OCI-LY3 (cell line): ENCODE results near the gene TCF4.

Source experiments
- H2AFZ ChIP-seq: fragments of 200-600, 300-600 bp; shearing (Covaris generic); 2 replicates; pipeline ENCODE4 v1.6.0; 2014; ENCODE audit warnings: antibody characterized with exemption, low read depth, low read length
- H3K27ac ChIP-seq: fragments of 200-600, 300-600 bp; sonication (generic); 2 replicates; pipeline ENCODE4 v1.5.1; 2014; ENCODE audit warnings: mild to moderate bottlenecking, low read length, moderate library complexity, mixed read lengths
- H3K27me3 ChIP-seq: fragments of 200-600, 300-600 bp; sonication (generic); 2 replicates; pipeline ENCODE4 v1.6.1; 2014; ENCODE audit warnings: low read depth, low read length, mixed read lengths
- H3K36me3 ChIP-seq: fragments of 200-600, 300-600 bp; sonication (generic); replicated peaks from 2 replicates; pipeline ENCODE3; 2014; ENCODE audit warnings: low read depth, low read length, mixed read lengths
- H3K4me1 ChIP-seq: fragments of 300-600, 200-600 bp; sonication (generic); 2 replicates; pipeline ENCODE4 v1.6.1; 2014; ENCODE audit warnings: low read length, mixed read lengths
- H3K4me2 ChIP-seq: fragments of 200-600, 300-600 bp; sonication (generic); 2 replicates; pipeline ENCODE4 v1.6.1; 2014; ENCODE audit warnings: low read length, mixed read lengths
- H3K4me3 ChIP-seq: fragments of 300-600, 200-600 bp; sonication (generic); 2 replicates; pipeline ENCODE4 v1.5.1; 2014; ENCODE audit warnings: antibody characterized with exemption, mild to moderate bottlenecking, low read length, moderate library complexity
- H3K79me2 ChIP-seq: fragments of 300-600, 200-600 bp; shearing (Covaris generic); 2 replicates; pipeline ENCODE4 v1.6.1; 2014; ENCODE audit warnings: mild to moderate bottlenecking, low read length, mixed read lengths
- H3K9ac ChIP-seq: fragments of 300-600, 200-600 bp; shearing (Covaris generic); 2 replicates; pipeline ENCODE4 v1.6.0; 2014; ENCODE audit warnings: mild to moderate bottlenecking, low read length, moderate library complexity
- H3K9me3 ChIP-seq: fragments of 200-600, 300-600 bp; shearing (Covaris generic); 2 replicates; pipeline ENCODE4 v1.6.1; 2014; ENCODE audit warnings: low read length, mixed read lengths; ENCODE audit not compliant: insufficient read depth
- H4K20me1 ChIP-seq: fragments of 200-600, 300-600 bp; sonication (generic); 2 replicates; pipeline ENCODE4 v1.6.1; 2016; ENCODE audit warnings: low read length, mixed read lengths; ENCODE audit not compliant: insufficient read depth
- CTCF ChIP-seq: fragments of 200-600, 300-600 bp; sonication (generic); IDR thresholded peaks from 2 replicates; pipeline ENCODE4 v1.5.1; 2014; ENCODE audit warnings: antibody characterized with exemption, low read length, low read depth
- EZH2phosphoT487 ChIP-seq: fragments of 200-600 bp; shearing (Covaris generic); IDR thresholded peaks from 2 replicates; pipeline ENCODE4 v1.6.1; 2018; ENCODE audit warnings: antibody characterized with exemption, mixed run types, low read depth

The TCF4 gene

DNA sequence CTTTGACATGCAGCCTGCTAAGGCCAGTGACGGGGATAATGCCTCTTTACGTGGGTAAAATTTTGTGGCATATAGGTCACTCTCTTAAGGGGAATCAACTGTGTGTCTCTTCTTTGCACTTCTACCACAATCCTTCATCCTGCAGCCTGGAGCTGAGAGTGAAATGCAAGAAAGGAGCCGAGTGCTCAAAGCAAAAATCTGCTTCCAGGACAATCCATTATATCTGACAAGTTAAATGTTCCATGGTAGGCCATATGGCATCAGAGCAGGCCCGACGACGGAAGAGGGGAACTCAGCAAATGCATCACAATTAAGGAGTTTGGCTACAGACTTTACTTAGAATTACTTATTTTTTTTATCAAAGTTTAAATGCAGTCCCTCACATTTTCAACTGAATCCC is 171.2 kb downstream of the TCF4 start:
- peaks cover 100% of the 10 kb centered on the region for H3K79me2 ChIP-seq

DNA sequence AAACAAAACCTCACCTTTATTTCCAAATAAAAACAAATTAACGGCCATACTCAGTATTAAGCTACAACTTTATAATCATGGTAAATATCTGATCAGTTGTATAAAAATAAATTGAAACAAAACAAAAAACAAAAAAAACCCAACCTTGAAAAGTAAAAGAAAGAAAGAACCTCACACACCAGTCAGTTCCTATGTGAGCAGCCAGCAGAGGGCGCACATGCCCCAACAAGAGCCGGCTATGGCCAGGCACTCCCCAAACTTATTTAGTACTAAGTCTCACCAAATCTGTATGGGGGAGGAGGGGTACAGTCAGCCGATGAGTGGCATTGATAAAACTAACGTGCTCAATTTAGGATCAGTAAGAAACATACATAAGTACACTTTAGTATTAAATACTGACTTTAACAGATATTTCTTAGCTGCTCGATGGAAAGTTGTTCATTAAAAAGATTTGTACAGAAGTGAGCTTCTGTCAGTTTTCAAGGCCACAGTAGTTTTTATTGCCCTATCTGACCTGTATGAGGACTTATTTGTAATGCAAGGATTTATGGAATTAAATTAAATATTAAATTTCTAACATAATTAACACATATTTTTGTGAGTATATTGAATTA is 172.6 kb downstream of the TCF4 start:
- peaks cover 100% of the 10 kb centered on the region for H4K20me1 ChIP-seq
- H3K4me3 ChIP-seq, result no peak overlapping the region
- peaks cover 26% of the 10 kb centered on the region for H3K36me3 ChIP-seq
- no peak overlapping the region for H3K9ac ChIP-seq
- H3K27ac ChIP-seq, result no peak overlapping the region
- H2AFZ ChIP-seq, result no peak overlapping the region
- no peaks in the 10 kb centered on the region for H3K9me3 ChIP-seq
- peak overlapping the region; percentile 91 for H3K4me2 ChIP-seq
- H3K27me3 ChIP-seq, result no peaks in the 10 kb centered on the region
- peaks cover 84% of the 10 kb centered on the region for H3K4me1 ChIP-seq
- peaks cover 100% of the 10 kb centered on the region for H3K79me2 ChIP-seq
- TF ChIP-seq EZH2phosphoT487 (no peak), CTCF (peak; percentile 100)

More for the DNA sequence above, 171.2 kb downstream of the TCF4 start:
- Histone ChIP-seq H3K27me3 (no peaks in the 10 kb centered on the region), H3K9me3 (no peaks in the 10 kb centered on the region), H4K20me1 (peaks cover 98% of the 10 kb centered on the region), H2AFZ (no peak overlapping the region), H3K9ac (peak overlapping the region; percentile 3; the same call in 1 of the 2 replicates), H3K36me3 (peaks cover 21% of the 10 kb centered on the region), H3K4me2 (peak overlapping the region; percentile 91), H3K4me3 (peak overlapping the region; percentile 12), H3K4me1 (peaks cover 85% of the 10 kb centered on the region), H3K27ac (peak overlapping the region; percentile 71)
- no peak for TF ChIP-seq CTCF
- TF ChIP-seq EZH2phosphoT487, result no peak

DNA sequence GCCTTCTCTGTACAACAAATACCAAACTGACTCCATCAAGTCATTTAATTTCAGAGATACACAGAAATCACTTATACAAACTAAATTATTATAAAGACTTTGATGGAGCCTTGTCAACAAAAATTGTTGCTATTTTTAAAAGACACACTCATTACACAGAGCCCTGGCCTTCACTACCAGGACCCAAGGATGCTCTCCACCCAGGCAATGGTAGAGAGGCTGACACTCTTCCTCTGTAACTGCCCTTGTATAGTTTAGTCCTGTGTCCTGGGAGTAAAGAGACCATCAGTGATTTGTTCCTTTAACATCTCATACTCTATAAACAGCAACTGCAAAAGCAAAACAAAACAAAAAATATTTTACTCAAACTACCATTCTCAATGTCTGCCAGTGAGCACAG is 173.5 kb downstream of the TCF4 start:
- no peak overlapping the region for H2AFZ ChIP-seq
- H3K36me3 ChIP-seq, result peaks cover 21% of the 10 kb centered on the region
- no peak overlapping the region for H3K4me3 ChIP-seq
- TF ChIP-seq CTCF (no peak), EZH2phosphoT487 (no peak)
- no peaks in the 10 kb centered on the region for H3K27me3 ChIP-seq
- H3K4me2 ChIP-seq, result no peak overlapping the region
- peaks cover 100% of the 10 kb centered on the region for H4K20me1 ChIP-seq
- no peaks in the 10 kb centered on the region for H3K9me3 ChIP-seq
- no peak overlapping the region for H3K27ac ChIP-seq
- H3K9ac ChIP-seq, result no peak overlapping the region
- H3K79me2 ChIP-seq, result peaks cover 100% of the 10 kb centered on the region
- peaks cover 83% of the 10 kb centered on the region for H3K4me1 ChIP-seq

GRCh38 chr18:55413474-55413873 is 174.5 kb downstream of the TCF4 start:
- H3K36me3 ChIP-seq, result peaks cover 21% of the 10 kb centered on the region
- no peaks in the 10 kb centered on the region for H3K27me3 ChIP-seq
- no peak for TF ChIP-seq CTCF
- TF ChIP-seq EZH2phosphoT487, result no peak
- no peaks in the 10 kb centered on the region for H3K9me3 ChIP-seq
- no peak overlapping the region for H3K4me3 ChIP-seq
- H3K4me1 ChIP-seq, result peaks cover 83% of the 10 kb centered on the region
- H4K20me1 ChIP-seq, result peaks cover 100% of the 10 kb centered on the region
- no peak overlapping the region for H3K4me2 ChIP-seq
- H3K79me2 ChIP-seq, result peaks cover 100% of the 10 kb centered on the region
- H3K9ac ChIP-seq, result no peak overlapping the region
- H3K27ac ChIP-seq, result no peak overlapping the region
- no peak overlapping the region for H2AFZ ChIP-seq
